Testis (tissue), 2 donors: ENCODE measurements around the gene GSTO2.

Experiments used
- CTCF ChIP-seq, 3 experiments: fragments of 450-650 bp in 2 of 3; fragments of 200-600 bp in 1 of 3; sonication (generic) in 1 of 3; IDR thresholded peaks; one replicate each; pipeline ENCODE4 v1.5.1; 2016 to 2019; ENCODE audit warnings: antibody characterized with exemption in 3 of 3, mild to moderate bottlenecking in 2 of 3, moderate library complexity in 1 of 3
- POLR2A ChIP-seq: fragments of 450-650 bp; IDR thresholded peaks from one replicate; pipeline ENCODE4 v1.6.1; 2017; ENCODE audit warnings: antibody characterized with exemption, mild to moderate bottlenecking, moderate library complexity

GRCh38 chr10:104340111-104340526 is 71.1 kb downstream of the GSTO2 start:
- TF ChIP-seq POLR2A = no peak
- TF ChIP-seq CTCF (IDR thresholded peaks at IDR 0.05) = no peak
